Neutrophil (primary cell): ENCODE measurements around the gene RASSF8.

Experiments
- H3K27ac ChIP-seq: fragments of 200-600 bp; sonication (generic); 2 replicates; pipeline ENCODE4 v1.5.1; 2016; ENCODE audit warnings: mild to moderate bottlenecking, moderate library complexity
- H3K27me3 ChIP-seq: fragments of 200-600 bp; sonication (generic); 2 replicates; pipeline ENCODE4 v1.6.0; 2016; ENCODE audit warnings: mild to moderate bottlenecking
- H3K36me3 ChIP-seq: fragments of 200-600 bp; sonication (generic); 2 replicates; pipeline ENCODE4 v1.5.1; 2017
- H3K4me1 ChIP-seq, 2 experiments: fragments of 200-600 bp in 1 of 2; sonication (generic) in 1 of 2; 1 replicate in 1 of 2; 2 replicates in 1 of 2; pipeline versions ENCODE4 v1.5.1 to v1.6.1; 2013 to 2016; ENCODE audit warnings: low read depth in 1 of 2, low read length in 1 of 2, mild to moderate bottlenecking in 1 of 2, moderate library complexity in 1 of 2; ENCODE audit not compliant: control insufficient read depth in 1 of 2, insufficient read depth in 1 of 2
- H3K4me3 ChIP-seq, 2 experiments: fragments of 200-600 bp in 1 of 2; sonication (generic) in 1 of 2; 1 replicate in 1 of 2; 2 replicates in 1 of 2; pipeline ENCODE4 v1.5.1; 2013 to 2016; ENCODE audit warnings: low read depth in 1 of 2, low read length in 1 of 2, mild to moderate bottlenecking in 1 of 2, moderate library complexity in 1 of 2
- H3K9me3 ChIP-seq: fragments of 200-600 bp; sonication (generic); 2 replicates; pipeline ENCODE4 v1.5.1; 2016
- TF ChIP-seq, protein P1 (sequence below): fragments of 200-600 bp; sonication (generic); IDR thresholded peaks from 2 replicates; pipeline ENCODE4 v1.5.1; 2016; ENCODE audit warnings: antibody characterized with exemption

Gene RASSF8

DNA sequence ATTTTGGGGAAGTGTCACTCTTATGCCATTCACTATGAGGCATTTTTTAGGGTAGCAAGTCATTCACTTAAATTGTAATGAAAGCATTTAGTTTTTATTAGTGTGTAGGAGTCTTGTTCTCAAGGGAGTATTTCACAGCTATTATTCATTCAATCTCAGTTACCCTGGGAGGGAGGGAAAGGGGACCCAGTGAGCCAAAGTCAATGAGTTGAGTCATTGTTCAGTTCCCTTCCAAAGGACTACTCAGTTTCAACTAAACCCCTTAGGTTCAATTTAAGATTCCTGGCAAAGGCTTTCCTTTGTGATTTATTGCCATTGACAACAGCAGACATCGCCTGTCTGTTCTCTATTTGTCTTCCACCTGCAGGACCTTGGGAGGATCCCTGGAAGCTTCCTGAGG is 29.3 kb upstream of the RASSF8 start:
- Histone ChIP-seq H3K27ac (no peak overlapping the region), H3K4me1 (no peaks in the 10 kb centered on the region), H3K9me3 (no peaks in the 10 kb centered on the region), H3K36me3 (no peaks in the 10 kb centered on the region), H3K27me3 (no peaks in the 10 kb centered on the region), H3K4me3 (no peak overlapping the region)
- TF ChIP-seq, protein P1, sequence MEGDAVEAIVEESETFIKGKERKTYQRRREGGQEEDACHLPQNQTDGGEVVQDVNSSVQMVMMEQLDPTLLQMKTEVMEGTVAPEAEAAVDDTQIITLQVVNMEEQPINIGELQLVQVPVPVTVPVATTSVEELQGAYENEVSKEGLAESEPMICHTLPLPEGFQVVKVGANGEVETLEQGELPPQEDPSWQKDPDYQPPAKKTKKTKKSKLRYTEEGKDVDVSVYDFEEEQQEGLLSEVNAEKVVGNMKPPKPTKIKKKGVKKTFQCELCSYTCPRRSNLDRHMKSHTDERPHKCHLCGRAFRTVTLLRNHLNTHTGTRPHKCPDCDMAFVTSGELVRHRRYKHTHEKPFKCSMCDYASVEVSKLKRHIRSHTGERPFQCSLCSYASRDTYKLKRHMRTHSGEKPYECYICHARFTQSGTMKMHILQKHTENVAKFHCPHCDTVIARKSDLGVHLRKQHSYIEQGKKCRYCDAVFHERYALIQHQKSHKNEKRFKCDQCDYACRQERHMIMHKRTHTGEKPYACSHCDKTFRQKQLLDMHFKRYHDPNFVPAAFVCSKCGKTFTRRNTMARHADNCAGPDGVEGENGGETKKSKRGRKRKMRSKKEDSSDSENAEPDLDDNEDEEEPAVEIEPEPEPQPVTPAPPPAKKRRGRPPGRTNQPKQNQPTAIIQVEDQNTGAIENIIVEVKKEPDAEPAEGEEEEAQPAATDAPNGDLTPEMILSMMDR, result no peak

DNA sequence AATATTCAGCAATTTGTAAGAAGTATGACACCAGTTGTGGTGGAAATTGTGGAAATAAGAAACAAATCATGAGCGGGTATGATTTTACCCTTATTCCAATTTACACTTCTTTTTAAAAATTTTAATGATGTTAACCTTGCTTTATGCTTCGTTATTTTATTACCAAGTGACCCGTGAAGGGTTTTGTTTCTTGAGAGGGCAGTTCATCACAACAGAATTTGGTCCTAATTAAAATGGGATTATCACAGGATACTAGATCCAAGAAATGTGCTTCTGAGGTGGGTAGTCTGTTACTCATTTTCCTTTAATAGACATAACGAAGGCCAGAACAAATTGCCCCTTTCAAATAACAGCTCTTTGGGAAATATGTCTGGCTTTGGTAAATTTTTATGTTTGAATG is 25.5 kb upstream of the RASSF8 start:
- H3K9me3 ChIP-seq, result no peaks in the 10 kb centered on the region
- no peaks in the 10 kb centered on the region for H3K27me3 ChIP-seq
- no peaks in the 10 kb centered on the region for H3K4me1 ChIP-seq
- H3K36me3 ChIP-seq, result no peaks in the 10 kb centered on the region
- no peak overlapping the region for H3K27ac ChIP-seq
- TF ChIP-seq, protein P1, result no peak
- no peak overlapping the region for H3K4me3 ChIP-seq

GRCh38 chr12:25934456-25934855 is 24.0 kb upstream of the RASSF8 start:
- no peak overlapping the region for H3K4me3 ChIP-seq
- no peaks in the 10 kb centered on the region for H3K27me3 ChIP-seq
- H3K4me1 ChIP-seq, result no peaks in the 10 kb centered on the region
- no peak overlapping the region for H3K27ac ChIP-seq
- no peaks in the 10 kb centered on the region for H3K9me3 ChIP-seq
- no peaks in the 10 kb centered on the region for H3K36me3 ChIP-seq
- TF ChIP-seq, protein P1, result no peak

- no peak overlapping the region for H3K4me3 ChIP-seq
Observed at GRCh38 chr12:25935355-25936144, 22.9 kb upstream of the RASSF8 start.

DNA sequence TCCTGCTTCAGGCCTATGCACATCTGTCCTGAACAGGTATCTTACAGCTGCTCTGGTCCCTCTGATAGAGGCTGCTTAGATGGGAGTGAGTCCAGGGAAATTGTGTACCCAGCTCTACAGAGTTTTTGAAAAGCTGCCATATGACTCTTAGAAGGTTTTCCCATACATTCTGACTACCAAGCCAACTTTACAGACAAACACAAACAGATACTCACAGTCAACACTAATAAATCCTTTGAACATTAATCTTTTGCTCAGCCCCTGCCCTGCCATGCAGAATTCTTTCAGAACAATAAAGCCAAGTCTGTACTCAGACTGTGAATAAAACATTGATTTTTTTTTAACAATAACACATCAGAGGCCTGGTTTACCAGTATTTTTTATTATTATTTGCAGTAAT is 21.4 kb upstream of the RASSF8 start:
- Histone ChIP-seq H3K9me3 (no peaks in the 10 kb centered on the region), H3K27ac (no peak overlapping the region), H3K27me3 (no peaks in the 10 kb centered on the region), H3K4me3 (no peak overlapping the region), H3K36me3 (no peaks in the 10 kb centered on the region), H3K4me1 (no peaks in the 10 kb centered on the region)
- TF ChIP-seq, protein P1, result no peak

More at GRCh38 chr12:25935355-25936144, 22.9 kb upstream of the RASSF8 start:
- TF ChIP-seq, protein P1, result no peak
- Histone ChIP-seq H3K36me3 (no peaks in the 10 kb centered on the region), H3K4me1 (no peaks in the 10 kb centered on the region), H3K27ac (no peak overlapping the region), H3K27me3 (no peaks in the 10 kb centered on the region), H3K9me3 (no peaks in the 10 kb centered on the region)
